Loucy (cell line): ENCODE results near the gene HSD17B4.

ENCODE experiments used
- H2AFZ ChIP-seq: fragments of 200-600 bp; sonication (generic); 2 replicates; pipeline ENCODE4 v1.6.0; 2016; ENCODE audit warnings: antibody characterized with exemption, mild to moderate bottlenecking, low read length, moderate library complexity
- H3F3A ChIP-seq: fragments of 200-600 bp; 2 replicates; pipeline ENCODE4 v1.6.0; 2016; ENCODE audit warnings: antibody characterized with exemption, low read depth, mild to moderate bottlenecking
- H3K27me3 ChIP-seq: fragments of 200-600 bp; sonication (generic); 2 replicates; pipeline ENCODE4 v1.6.1; 2014; ENCODE audit warnings: low read length, mild to moderate bottlenecking; ENCODE audit not compliant: insufficient read depth, poor library complexity, severe bottlenecking
- H3K36me3 ChIP-seq: fragments of 200-600 bp; sonication (generic); 2 replicates; pipeline ENCODE4 v1.6.1; 2016; ENCODE audit warnings: low read length; ENCODE audit not compliant: insufficient read depth
- H3K4me1 ChIP-seq: fragments of 200-600 bp; sonication (generic); 2 replicates; pipeline ENCODE4 v1.5.1; 2014; ENCODE audit warnings: low read length, mild to moderate bottlenecking; ENCODE audit not compliant: insufficient read depth, poor library complexity, severe bottlenecking
- H3K4me2 ChIP-seq: fragments of 200-600 bp; sonication (generic); 2 replicates; pipeline ENCODE4 v1.6.0; 2014; ENCODE audit warnings: antibody characterized with exemption, low read length, low read depth, mild to moderate bottlenecking; ENCODE audit not compliant: poor library complexity, severe bottlenecking
- H3K4me3 ChIP-seq: fragments of 200-600 bp; sonication (generic); 2 replicates; pipeline ENCODE4 v1.5.1; 2014; ENCODE audit warnings: low read length, mild to moderate bottlenecking, mixed read lengths; ENCODE audit not compliant: poor library complexity, severe bottlenecking
- H3K79me2 ChIP-seq: fragments of 200-600 bp; sonication (generic); 2 replicates; pipeline ENCODE4 v1.6.1; 2014; ENCODE audit warnings: low read length; ENCODE audit not compliant: insufficient read depth
- H3K9ac ChIP-seq: fragments of 200-600 bp; sonication (generic); 2 replicates; pipeline ENCODE4 v1.6.0; 2014; ENCODE audit warnings: mild to moderate bottlenecking, low read depth, low read length, moderate library complexity; ENCODE audit not compliant: poor library complexity, severe bottlenecking
- H3K9me2 ChIP-seq: fragments of 200-600 bp; sonication (generic); replicated peaks from 2 replicates; pipeline ENCODE4 v1.6.1; 2016; ENCODE audit warnings: low read depth, low read length, mixed read lengths
- H3K9me3 ChIP-seq: fragments of 200-600 bp; sonication (generic); 2 replicates; pipeline ENCODE4 v1.6.1; 2014; ENCODE audit warnings: mild to moderate bottlenecking, antibody characterized with exemption, low read length, low read depth; ENCODE audit not compliant: insufficient read depth
- H4K20me1 ChIP-seq: fragments of 200-600 bp; sonication (generic); 2 replicates; pipeline ENCODE4 v1.6.0; 2014; ENCODE audit warnings: antibody characterized with exemption, low read length, mild to moderate bottlenecking; ENCODE audit not compliant: insufficient read depth, poor library complexity, severe bottlenecking
- CTCF ChIP-seq: fragments of 200-600 bp; sonication (generic); conservative IDR thresholded peaks from 2 replicates; pipeline ENCODE4 v1.5.1; 2014; ENCODE audit warnings: mild to moderate bottlenecking, antibody characterized with exemption, low read length
- EZH2phosphoT487 ChIP-seq: fragments of 200-600 bp; IDR thresholded peaks from 2 replicates; pipeline ENCODE4 v1.6.1; 2018; ENCODE audit warnings: antibody characterized with exemption, mild to moderate bottlenecking, moderate library complexity, borderline replicate concordance

HSD17B4 gene, protein sequence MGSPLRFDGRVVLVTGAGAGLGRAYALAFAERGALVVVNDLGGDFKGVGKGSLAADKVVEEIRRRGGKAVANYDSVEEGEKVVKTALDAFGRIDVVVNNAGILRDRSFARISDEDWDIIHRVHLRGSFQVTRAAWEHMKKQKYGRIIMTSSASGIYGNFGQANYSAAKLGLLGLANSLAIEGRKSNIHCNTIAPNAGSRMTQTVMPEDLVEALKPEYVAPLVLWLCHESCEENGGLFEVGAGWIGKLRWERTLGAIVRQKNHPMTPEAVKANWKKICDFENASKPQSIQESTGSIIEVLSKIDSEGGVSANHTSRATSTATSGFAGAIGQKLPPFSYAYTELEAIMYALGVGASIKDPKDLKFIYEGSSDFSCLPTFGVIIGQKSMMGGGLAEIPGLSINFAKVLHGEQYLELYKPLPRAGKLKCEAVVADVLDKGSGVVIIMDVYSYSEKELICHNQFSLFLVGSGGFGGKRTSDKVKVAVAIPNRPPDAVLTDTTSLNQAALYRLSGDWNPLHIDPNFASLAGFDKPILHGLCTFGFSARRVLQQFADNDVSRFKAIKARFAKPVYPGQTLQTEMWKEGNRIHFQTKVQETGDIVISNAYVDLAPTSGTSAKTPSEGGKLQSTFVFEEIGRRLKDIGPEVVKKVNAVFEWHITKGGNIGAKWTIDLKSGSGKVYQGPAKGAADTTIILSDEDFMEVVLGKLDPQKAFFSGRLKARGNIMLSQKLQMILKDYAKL

DNA sequence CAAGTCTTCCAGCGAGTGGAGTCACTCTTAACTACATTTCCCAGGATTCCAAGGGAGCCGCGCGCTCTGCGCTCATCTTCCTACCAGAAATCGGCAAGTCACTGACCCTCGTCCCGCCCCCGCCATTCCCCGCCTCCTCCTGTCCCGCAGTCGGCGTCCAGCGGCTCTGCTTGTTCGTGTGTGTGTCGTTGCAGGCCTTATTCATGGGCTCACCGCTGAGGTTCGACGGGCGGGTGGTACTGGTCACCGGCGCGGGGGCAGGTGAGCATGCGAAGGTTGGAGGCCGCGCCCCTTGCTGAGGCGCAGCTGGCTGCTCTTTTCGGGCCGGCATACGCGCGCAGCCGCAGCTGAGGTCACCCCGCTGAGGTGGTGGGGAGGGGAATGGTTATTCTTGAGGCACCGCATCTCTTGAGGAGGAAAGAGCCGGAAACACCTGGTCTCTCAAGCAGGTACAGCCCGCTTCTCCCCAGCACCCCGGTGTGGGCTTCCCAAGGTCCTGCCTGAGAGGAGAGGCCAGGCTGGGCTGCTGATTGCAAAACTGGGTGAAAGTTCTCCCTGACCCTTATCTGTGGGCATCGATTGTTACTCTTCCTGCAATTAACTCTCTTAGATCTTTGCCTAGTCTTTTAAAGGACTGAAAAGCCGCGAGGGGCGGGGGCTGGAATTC is at the start of gene HSD17B4:
Gene HSD17B4, plus strand, starts transcription at position 125 of the 667 bp plus-strand sequence. Its CDS starts 79 bp downstream, at position 204.
- H3F3A ChIP-seq = no peaks in the 10 kb centered on the region
- H3K4me3 ChIP-seq = peak within 1 kb of the TSS; percentile 80
- no peaks in the 10 kb centered on the region for H3K27me3 ChIP-seq
- H3K9ac ChIP-seq = peak within 1 kb of the TSS; percentile 62
- H2AFZ ChIP-seq = peak within 1 kb of the TSS; percentile 86
- H3K36me3 ChIP-seq = no peaks in the 10 kb centered on the region
- TF ChIP-seq EZH2phosphoT487 (no peak), CTCF (no peak)
- H3K9me3 ChIP-seq = no peaks in the 10 kb centered on the region
- no peaks in the 10 kb centered on the region for H4K20me1 ChIP-seq
- peaks cover 10% of the 10 kb centered on the region; the same call in 1 of the 2 replicates for H3K79me2 ChIP-seq
- H3K4me1 ChIP-seq = peaks cover 13% of the 10 kb centered on the region
- H3K9me2 ChIP-seq = no peaks in the 10 kb centered on the region
- peak within 1 kb of the TSS; percentile 76 for H3K4me2 ChIP-seq

- Histone ChIP-seq H3K4me2 (no peak overlapping the region), H3K79me2 (no peaks in the 10 kb centered on the region), H3K9ac (no peak overlapping the region), H3K9me2 (no peaks in the 10 kb centered on the region), H3F3A (no peaks in the 10 kb centered on the region), H3K4me3 (no peak overlapping the region), H3K9me3 (no peaks in the 10 kb centered on the region), H4K20me1 (no peaks in the 10 kb centered on the region), H2AFZ (no peak overlapping the region), H3K27me3 (no peaks in the 10 kb centered on the region), H3K4me1 (no peaks in the 10 kb centered on the region), H3K36me3 (no peaks in the 10 kb centered on the region)
- no peak for TF ChIP-seq EZH2phosphoT487
- no peak for TF ChIP-seq CTCF
These were observed 49.7 kb upstream of the HSD17B4 start for GRCh38 chr5:119402555-119402954.

GRCh38 chr5:119404033-119404432 is 48.3 kb upstream of the HSD17B4 start:
- TF ChIP-seq EZH2phosphoT487 = no peak
- no peak for TF ChIP-seq CTCF
- Histone ChIP-seq H3K4me2 (no peak overlapping the region), H3K9ac (no peak overlapping the region), H3K9me2 (no peaks in the 10 kb centered on the region), H3K27me3 (no peaks in the 10 kb centered on the region), H3K79me2 (no peaks in the 10 kb centered on the region), H3K4me3 (no peak overlapping the region), H4K20me1 (no peaks in the 10 kb centered on the region), H3K4me1 (no peaks in the 10 kb centered on the region), H3K9me3 (no peaks in the 10 kb centered on the region), H3F3A (no peaks in the 10 kb centered on the region), H2AFZ (no peak overlapping the region), H3K36me3 (no peaks in the 10 kb centered on the region)
